ENCODE measurements around the gene LRP4.
"Not testable (repeated sequence)": the region's sequence is repeated elsewhere in the genome, so short reads cannot be mapped to it uniquely, and the experiment has no call there.

LRP4 gene

GRCh38 chr11:46918083-46918787, at the start of gene LRP4:
LRP4 (minus strand) TSS chr11:46918550; CDS start chr11:46918379, 171 bp downstream.
- peak in 1 of 2 experiments; percentile 15 for DNase-seq

GRCh38 chr11:46967962-46968361, 49.6 kb upstream of the LRP4 start:
- DNase-seq, result no peak

GRCh38 chr11:46966773-46967172, 48.4 kb upstream of the LRP4 start:
- DNase-seq, result no peak

- no peak for DNase-seq
Observed at GRCh38 chr11:46963844-46964243, 45.5 kb upstream of the LRP4 start.

- not testable (repeated sequence) for DNase-seq
Observed at GRCh38 chr11:46961886-46962285, 43.5 kb upstream of the LRP4 start.

GRCh38 chr11:46961041-46961440, 42.7 kb upstream of the LRP4 start:
- no peak for DNase-seq

GRCh38 chr11:46958777-46959176, 40.4 kb upstream of the LRP4 start:
- no peak for DNase-seq

- DNase-seq, result no peak
Observed at GRCh38 chr11:46953093-46953492, 34.7 kb upstream of the LRP4 start.

GRCh38 chr11:46952553-46952952, 34.2 kb upstream of the LRP4 start:
- DNase-seq, result no peak

- DNase-seq, result no peak
Observed at GRCh38 chr11:46951864-46952263, 33.5 kb upstream of the LRP4 start.

- no peak for DNase-seq
Observed at GRCh38 chr11:46949297-46949696, 30.9 kb upstream of the LRP4 start.

- no peak for DNase-seq
Observed at GRCh38 chr11:46948378-46949131, 30.2 kb upstream of the LRP4 start.

GRCh38 chr11:46947399-46948077, 29.2 kb upstream of the LRP4 start:
- no peak for DNase-seq

GRCh38 chr11:46944356-46945075, 26.2 kb upstream of the LRP4 start:
- no peak for DNase-seq

GRCh38 chr11:46942172-46942571, 23.8 kb upstream of the LRP4 start:
- no peak for DNase-seq

GRCh38 chr11:46936138-46937110, 18.1 kb upstream of the LRP4 start, which contains the start of gene CSTPP1:
CSTPP1 (plus strand) TSS chr11:46936761; CDS start chr11:46936806, 45 bp downstream.
- peak; percentile 91 to 92 for DNase-seq

- DNase-seq, result no peak
Observed at GRCh38 chr11:46930089-46930488, 11.7 kb upstream of the LRP4 start.

GRCh38 chr11:46928701-46929100, 10.4 kb upstream of the LRP4 start:
- DNase-seq, result not testable (repeated sequence)

- not testable (repeated sequence) for DNase-seq
Observed at GRCh38 chr11:46927928-46928327, 9.6 kb upstream of the LRP4 start.

GRCh38 chr11:46920755-46921154, 2.4 kb upstream of the LRP4 start:
- DNase-seq, result no peak

- DNase-seq, result no peak
Observed at GRCh38 chr11:46918788-46919513, 601 bp upstream of the LRP4 start.
